HL-60 (cell line): ENCODE measurements around the gene GAB4.

Source experiments
- DNase-seq, 2 experiments: peaks; one replicate each; pipeline ENCODE4 v3.0.0-alpha.2; 2010 to 2020; ENCODE audit warnings: low read depth in 1 of 2, low spot score in 1 of 2
- H3K27ac ChIP-seq: fragments of 250-450 bp; sonication (Bioruptor Pico); replicated peaks from 2 replicates; pipeline ENCODE4 v1.5.1; 2020; ENCODE audit warnings: mild to moderate bottlenecking, moderate library complexity
- H3K27me3 ChIP-seq: fragments of 250-450 bp; sonication (Bioruptor Pico); 2 replicates; pipeline ENCODE4 v1.5.1; 2021; ENCODE audit warnings: mild to moderate bottlenecking, moderate library complexity; ENCODE audit not compliant: insufficient read depth, poor library complexity, severe bottlenecking
- H3K4me3 ChIP-seq: replicated peaks from 2 replicates; pipeline ENCODE4 v1.5.1; 2011; ENCODE audit warnings: mild to moderate bottlenecking, control low read depth, low read length; ENCODE audit not compliant: insufficient read depth
- CTCF ChIP-seq: IDR thresholded peaks from one replicate; pipeline ENCODE4 v1.5.1; 2011; ENCODE audit warnings: low read length, control low read depth, inconsistent platforms; ENCODE audit not compliant: insufficient read depth
- GABPA ChIP-seq: IDR thresholded peaks from 2 replicates; pipeline ENCODE4 v1.6.1; 2012; ENCODE audit warnings: low read depth
- POLR2AphosphoS5 ChIP-seq: IDR thresholded peaks from 2 replicates; pipeline ENCODE4 v1.6.1; 2012; ENCODE audit warnings: low read depth
- REST ChIP-seq: IDR thresholded peaks from 2 replicates; pipeline ENCODE4 v1.6.1; 2012; ENCODE audit warnings: low read depth; ENCODE audit not compliant: insufficient replicate concordance
- SPI1 ChIP-seq: IDR thresholded peaks from 2 replicates; pipeline ENCODE4 v1.6.1; 2012; ENCODE audit warnings: low read depth, mild to moderate bottlenecking, borderline replicate concordance

The GAB4 gene

GRCh38 chr22:16988257-16988656, 19.8 kb downstream of the GAB4 start:
- no peak for DNase-seq
- Histone ChIP-seq H3K27me3 (no peaks in the 10 kb centered on the region), H3K27ac (no peak overlapping the region), H3K4me3 (no peak overlapping the region)
- no peak for TF ChIP-seq CTCF
- no peak for TF ChIP-seq REST
- TF ChIP-seq POLR2AphosphoS5, result no peak
- no peak for TF ChIP-seq SPI1
- no peak for TF ChIP-seq GABPA

GRCh38 chr22:16987822-16988221, 20.2 kb downstream of the GAB4 start:
- Histone ChIP-seq H3K4me3 (no peak overlapping the region), H3K27me3 (no peaks in the 10 kb centered on the region), H3K27ac (no peak overlapping the region)
- no peak for DNase-seq
- TF ChIP-seq GABPA (no peak), SPI1 (no peak), CTCF (no peak), POLR2AphosphoS5 (no peak), REST (no peak)

GRCh38 chr22:16975155-16975885, 32.7 kb downstream of the GAB4 start:
- no peak for DNase-seq
- no peak overlapping the region for H3K4me3 ChIP-seq
- TF ChIP-seq GABPA, result no peak
- TF ChIP-seq CTCF, result no peak
- TF ChIP-seq REST, result no peak
- TF ChIP-seq SPI1, result no peak
- no peak for TF ChIP-seq POLR2AphosphoS5
- H3K27me3 ChIP-seq, result peaks cover 6% of the 10 kb centered on the region
- H3K27ac ChIP-seq, result no peak overlapping the region
